ENCODE results near the gene SIN3B. TPM values are rescaled to one million over a fixed set of nuclear protein-coding genes. Genes with fewer than 3 reads are reported as not detected.

SIN3B gene
- total and polyA plus RNA-seq, 12 donors: 13.9 to 37.7 (median 24.8) TPM

DNA sequence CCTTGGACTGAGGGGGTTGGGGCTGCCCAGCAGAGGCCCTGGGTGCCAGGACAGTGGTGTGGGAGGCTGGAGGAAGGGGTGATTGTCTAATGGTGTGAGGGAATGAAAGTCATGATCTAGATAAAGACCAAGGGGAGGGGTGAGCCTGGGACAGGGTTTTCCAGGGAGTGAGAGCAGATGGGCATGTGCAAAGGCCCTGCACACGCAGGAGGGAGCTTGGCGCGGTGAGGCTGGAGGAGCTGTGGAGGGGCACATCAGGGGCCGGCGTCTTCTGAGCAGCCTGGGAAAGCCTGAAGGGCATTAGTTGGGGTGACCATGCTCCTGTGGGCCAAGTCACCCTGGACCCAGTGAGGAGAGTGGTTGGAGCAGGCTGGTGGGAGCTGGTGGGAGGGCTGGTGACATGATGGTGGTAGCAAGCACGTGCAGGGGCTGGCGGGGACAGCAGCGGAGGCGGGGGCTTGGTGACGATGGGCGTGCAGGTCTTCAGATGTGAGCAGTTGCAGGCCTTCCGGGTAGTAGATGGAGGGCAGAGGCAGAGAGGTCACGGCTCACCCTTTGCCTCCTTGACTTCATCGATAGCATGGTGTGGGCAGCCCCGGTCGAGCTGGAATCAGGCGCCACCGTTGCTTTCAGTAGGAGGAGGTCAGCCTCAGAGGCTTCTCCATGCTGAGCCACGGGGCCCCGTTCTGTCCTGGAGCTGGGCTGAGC is 39.4 kb downstream of the SIN3B start:
- Histone ChIP-seq H3K4me1 (peaks cover under 1 to 22% (median 10%) of the 10 kb centered on the region in 9 donors), H3K27me3 (no peaks in the 10 kb centered on the region), H3K36me3 (peaks cover 0 to 100% (median 73%) of the 10 kb centered on the region in 9 donors), H3K4me3 (no peak overlapping the region), H3K27ac (no peak overlapping the region), H3K9me3 (no peaks in the 10 kb centered on the region)
- intact Hi-C loops (cut with DNase I): no loop called here
- ATAC-seq (no peak), DNase-seq (no peak)
- WGBS, 2 donors: 92 to 95% methylated on average over 20 of the region's 20 CpGs
- TF ChIP-seq, protein P1, sequence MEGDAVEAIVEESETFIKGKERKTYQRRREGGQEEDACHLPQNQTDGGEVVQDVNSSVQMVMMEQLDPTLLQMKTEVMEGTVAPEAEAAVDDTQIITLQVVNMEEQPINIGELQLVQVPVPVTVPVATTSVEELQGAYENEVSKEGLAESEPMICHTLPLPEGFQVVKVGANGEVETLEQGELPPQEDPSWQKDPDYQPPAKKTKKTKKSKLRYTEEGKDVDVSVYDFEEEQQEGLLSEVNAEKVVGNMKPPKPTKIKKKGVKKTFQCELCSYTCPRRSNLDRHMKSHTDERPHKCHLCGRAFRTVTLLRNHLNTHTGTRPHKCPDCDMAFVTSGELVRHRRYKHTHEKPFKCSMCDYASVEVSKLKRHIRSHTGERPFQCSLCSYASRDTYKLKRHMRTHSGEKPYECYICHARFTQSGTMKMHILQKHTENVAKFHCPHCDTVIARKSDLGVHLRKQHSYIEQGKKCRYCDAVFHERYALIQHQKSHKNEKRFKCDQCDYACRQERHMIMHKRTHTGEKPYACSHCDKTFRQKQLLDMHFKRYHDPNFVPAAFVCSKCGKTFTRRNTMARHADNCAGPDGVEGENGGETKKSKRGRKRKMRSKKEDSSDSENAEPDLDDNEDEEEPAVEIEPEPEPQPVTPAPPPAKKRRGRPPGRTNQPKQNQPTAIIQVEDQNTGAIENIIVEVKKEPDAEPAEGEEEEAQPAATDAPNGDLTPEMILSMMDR (IDR thresholded peaks at IDR 0.05): no peak

DNA sequence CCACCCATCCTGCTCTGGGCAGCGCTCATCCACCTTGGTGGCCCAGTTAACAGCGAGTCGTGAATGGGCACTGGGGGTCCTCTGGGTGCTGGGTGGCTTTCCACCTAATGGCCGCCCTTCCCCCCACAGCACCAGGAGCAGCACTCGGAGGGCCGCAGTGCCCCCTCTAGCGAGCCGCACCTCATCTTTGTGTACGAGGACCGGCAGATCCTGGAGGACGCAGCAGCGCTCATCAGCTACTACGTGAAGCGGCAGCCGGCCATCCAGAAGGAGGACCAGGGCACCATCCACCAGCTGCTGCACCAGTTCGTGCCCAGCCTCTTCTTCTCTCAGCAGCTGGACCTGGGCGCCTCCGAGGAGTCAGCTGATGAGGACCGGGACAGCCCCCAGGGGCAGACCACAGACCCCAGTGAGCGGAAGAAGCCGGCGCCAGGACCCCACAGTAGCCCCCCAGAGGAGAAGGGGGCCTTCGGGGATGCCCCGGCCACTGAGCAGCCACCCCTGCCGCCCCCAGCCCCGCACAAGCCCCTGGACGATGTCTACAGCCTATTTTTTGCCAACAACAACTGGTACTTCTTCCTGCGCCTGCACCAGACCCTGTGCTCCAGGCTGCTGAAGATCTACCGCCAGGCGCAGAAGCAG is 40.3 kb downstream of the SIN3B start:
- Histone ChIP-seq H3K36me3 (peaks cover 0 to 96% (median 67%) of the 10 kb centered on the region in 9 donors), H3K4me3 (no peak overlapping the region), H3K27me3 (no peaks in the 10 kb centered on the region), H3K4me1 (peaks cover 0 to 26% (median 10%) of the 10 kb centered on the region in 9 donors), H3K27ac (no peak overlapping the region), H3K9me3 (no peaks in the 10 kb centered on the region)
- intact Hi-C loops (cut with DNase I): no loop called here
- TF ChIP-seq, protein P1 (IDR thresholded peaks at IDR 0.05): no peak
- no peak for ATAC-seq
- no peak for DNase-seq
- WGBS, 2 donors: 95 to 97% methylated on average over 30 of the region's 30 CpGs

DNA sequence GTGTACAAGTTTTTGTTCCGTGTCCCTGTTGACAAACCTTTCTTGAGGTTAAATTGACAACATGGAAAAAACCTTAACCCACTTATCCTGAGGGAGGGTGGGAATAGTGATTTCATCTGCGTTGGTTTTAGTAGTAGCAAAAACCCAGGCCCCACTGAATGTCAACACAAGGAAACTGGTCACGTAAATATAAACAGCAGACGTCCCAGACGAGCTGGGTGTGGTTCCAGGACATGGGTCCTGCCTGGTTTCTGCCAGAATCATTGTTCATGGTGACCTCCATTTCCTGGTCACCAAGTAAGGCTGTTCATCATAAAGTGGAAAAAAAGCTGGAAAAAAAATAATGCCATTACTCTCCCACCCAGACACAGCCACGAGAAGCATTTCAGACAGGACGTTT is 42.7 kb downstream of the SIN3B start:
- Histone ChIP-seq H3K9me3 (no peaks in the 10 kb centered on the region), H3K36me3 (peaks cover 0 to 83% (median 57%) of the 10 kb centered on the region in 9 donors), H3K4me3 (no peak overlapping the region), H3K4me1 (peaks cover 3 to 37% (median 17%) of the 10 kb centered on the region in 9 donors), H3K27ac (peak overlapping the region; percentile 41 to 84 (median 73)), H3K27me3 (no peaks in the 10 kb centered on the region)
- DNase-seq (peak in 1 of 2 donors; percentile 43), ATAC-seq (peak; percentile 32 to 82 (median 70))
- WGBS, 2 donors: 60 to 62% methylated on average over 7 of the region's 7 CpGs
- intact Hi-C loops (cut with DNase I): no loop called here
- TF ChIP-seq, protein P1 (IDR thresholded peaks at IDR 0.05): no peak

DNA sequence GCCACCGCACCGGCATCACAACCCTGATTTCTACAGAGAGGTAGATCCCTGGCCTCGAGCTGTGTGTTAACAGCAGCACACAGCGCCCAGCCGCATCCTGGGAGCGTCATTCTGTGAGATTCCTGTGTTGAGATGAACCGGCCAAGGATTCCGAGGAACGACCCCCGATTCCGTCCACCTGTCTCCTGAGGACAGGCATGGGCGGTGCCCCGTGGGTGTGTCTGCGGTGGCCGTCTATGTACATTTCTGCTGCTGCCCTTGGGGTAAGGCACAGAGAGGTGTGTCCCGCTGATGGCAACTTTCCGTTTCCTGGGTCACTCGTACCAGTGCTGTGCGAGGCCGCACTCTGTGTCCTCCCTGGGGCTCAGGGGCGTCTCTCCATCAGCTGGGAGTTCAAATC is 43.5 kb downstream of the SIN3B start:
- ATAC-seq (no peak), DNase-seq (no peak)
- Histone ChIP-seq H3K27ac (peak overlapping the region; percentile 41 to 84 (median 73)), H3K27me3 (no peaks in the 10 kb centered on the region), H3K4me3 (no peak overlapping the region), H3K4me1 (peaks cover 3 to 46% (median 23%) of the 10 kb centered on the region in 9 donors), H3K9me3 (no peaks in the 10 kb centered on the region), H3K36me3 (peaks cover 0 to 83% (median 58%) of the 10 kb centered on the region in 9 donors)
- TF ChIP-seq, protein P1 (IDR thresholded peaks at IDR 0.05): no peak
- intact Hi-C loops (cut with DNase I): no loop called here
- WGBS, 2 donors: 94 to 95% methylated on average over 21 of the region's 21 CpGs
